ENCODE results near the gene BCL3.
"Not testable (repeated sequence)": the region's sequence is repeated elsewhere in the genome, so short reads cannot be mapped to it uniquely, and the experiment has no call there.

The BCL3 gene

DNA sequence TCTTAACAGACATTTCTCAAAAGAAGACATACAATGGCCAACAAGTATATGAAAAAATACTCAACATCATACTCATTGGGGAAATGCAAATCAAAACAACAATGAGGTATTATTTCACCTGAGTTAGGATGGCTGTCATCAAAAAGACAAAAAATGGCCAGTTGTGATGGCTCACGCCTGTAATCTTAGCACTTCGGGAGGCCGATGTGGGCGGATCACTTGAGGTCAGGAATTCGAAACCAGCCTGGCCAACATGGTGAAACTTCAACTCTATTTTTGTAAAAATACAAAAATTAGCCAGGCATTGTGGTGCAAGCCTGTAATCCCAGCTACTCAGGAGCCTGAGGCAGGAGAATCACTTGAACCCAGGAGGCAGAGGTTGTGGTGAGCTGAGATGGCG, 27.6 kb upstream of the BCL3 start:
- no peak for DNase-seq (ENCODE audit: low read depth in 3 of 3)

DNA sequence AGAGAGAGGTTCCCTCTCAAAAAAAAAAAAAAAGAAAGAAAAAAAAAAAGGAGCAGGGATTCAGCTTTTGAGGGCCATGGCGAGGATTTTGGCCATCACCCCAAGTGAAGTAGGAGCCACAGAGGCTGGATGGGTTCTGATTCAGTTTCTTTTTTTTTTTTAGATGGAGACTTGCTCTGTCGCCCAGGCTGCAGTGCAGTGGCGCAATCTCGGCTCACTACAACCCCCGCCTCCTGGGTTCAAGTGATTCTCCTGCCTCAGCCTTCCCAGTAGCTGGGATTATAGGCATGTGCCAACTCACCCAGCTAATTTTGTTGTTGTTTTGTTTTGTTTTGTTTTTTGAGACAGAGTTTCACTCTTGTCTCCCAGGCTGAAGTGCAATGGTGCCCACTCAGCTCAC, 27.1 kb upstream of the BCL3 start:
- not testable (repeated sequence) for DNase-seq (ENCODE audit: low read depth in 3 of 3)

DNA sequence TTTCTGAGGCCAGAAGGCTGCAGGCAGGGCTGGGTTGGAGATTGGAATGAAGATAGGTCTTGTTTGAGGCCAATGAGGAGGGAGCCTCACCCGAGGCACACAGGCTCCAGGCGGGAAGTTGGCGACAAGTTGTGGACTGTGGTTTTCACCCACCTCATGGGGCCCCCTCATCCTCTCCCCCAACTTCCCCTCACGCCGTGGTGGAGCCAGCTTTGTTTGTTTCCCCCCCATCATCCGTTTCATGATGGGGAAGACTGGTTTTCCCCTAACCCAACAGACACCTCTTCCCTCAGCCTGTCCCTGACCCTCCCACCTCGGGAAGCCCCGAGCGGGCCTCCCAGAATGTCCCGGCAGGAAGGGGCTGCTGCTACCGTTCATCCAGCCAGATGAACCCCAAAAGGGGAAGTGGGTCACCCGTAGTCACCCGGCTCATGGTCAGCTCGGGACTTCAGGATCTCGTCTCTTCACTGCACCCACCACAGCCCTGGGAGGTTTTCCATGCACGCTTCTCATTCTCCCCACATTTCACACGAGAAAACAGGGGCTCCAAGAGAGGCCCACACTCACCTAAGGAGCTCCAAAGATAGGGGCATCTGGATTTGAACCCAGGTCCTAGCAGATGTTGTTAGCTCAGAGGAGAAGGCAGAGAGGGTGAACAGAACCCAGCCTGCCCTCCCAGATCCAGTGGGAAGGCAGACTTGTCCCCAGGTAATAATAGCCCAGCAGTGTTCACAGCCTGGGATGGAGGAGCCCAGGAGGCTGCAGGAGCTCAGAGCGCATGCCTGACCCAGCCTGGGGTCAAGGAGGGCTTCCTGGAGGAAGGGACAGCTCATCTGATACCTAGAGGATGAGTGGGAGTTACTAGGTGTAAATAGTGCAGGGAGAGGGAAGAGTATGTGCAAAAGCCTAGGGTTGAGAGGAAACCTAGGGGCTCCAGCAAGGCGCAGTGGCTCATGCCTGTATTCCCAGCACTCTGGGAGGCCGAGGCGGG, 26.1 kb upstream of the BCL3 start:
- DNase-seq (ENCODE audit: low read depth in 3 of 3), result no peak

DNA sequence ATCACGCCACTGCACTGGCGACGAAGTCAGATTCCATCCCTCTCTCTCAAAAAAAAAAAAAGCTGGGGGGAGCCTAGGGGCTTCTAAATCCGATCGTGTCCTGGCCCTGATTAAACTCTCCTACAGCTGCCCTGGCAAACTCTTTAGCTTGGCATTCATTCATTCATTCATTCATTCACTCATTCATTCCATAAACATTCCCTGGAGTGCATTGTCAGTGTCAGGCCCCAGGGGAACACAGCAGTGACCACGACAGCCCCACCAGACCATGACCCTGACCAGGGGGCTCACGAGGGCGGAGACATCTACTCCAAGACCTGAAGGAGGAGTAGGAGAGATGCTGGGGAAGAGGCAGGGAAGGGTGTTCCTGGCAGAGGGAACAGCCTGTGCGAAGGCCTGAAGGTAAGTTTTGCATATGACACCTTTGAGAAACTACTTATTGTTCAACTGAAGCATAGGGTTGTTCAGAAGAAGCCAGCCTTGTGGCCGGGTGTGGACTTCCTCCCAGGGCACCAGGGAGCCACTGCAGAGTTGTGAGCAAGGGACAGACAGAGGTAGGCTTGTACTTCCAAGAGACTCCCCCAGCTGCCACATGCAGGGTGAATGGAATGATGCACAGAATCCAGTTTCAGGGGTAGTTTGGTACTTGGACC, 25.1 kb upstream of the BCL3 start:
- no peak for DNase-seq (ENCODE audit: low read depth in 3 of 3)

DNA sequence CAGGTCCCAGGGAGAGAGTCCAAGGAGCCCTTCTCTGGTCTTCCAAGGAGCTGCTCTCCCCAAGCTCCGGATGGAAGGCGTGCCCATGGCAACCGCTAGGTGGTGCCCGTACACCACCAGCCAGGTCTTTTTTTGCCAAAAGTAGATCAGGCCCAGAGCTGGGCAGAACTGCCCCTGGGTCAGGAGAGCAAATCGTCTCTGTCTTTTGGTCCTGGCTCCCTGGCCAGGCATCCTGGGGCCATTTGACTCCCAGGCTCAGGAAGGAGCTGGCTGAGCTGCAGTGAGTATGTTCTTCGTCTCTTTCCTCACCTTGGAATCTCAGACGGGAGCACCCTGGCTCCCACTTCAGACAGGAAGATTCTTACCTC, 24.6 kb upstream of the BCL3 start:
- peak; percentile 55 to 62 (median 55) for DNase-seq (ENCODE audit: low read depth in 3 of 3)

DNA sequence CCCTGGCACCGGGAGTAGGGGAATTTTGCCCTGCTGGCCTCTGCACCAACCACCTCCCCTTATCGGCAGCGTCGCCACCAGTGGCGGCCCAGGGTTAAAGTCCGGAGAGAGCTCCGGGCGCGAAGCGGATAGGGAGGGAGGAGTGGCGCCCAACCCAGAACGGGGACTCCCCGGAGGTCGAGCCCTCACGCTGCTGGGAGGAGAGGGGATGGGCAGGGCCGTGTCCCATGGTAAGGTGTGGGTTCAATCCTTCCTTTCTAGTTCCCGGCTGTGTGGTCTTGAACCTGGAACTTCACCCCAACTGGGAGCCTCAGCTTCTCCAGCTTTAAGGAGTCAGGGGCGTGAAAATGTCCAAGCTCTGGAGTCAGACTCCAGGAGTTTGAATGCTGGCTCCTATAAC, 23.3 kb upstream of the BCL3 start:
- DNase-seq (ENCODE audit: low read depth in 3 of 3), result no peak

DNA sequence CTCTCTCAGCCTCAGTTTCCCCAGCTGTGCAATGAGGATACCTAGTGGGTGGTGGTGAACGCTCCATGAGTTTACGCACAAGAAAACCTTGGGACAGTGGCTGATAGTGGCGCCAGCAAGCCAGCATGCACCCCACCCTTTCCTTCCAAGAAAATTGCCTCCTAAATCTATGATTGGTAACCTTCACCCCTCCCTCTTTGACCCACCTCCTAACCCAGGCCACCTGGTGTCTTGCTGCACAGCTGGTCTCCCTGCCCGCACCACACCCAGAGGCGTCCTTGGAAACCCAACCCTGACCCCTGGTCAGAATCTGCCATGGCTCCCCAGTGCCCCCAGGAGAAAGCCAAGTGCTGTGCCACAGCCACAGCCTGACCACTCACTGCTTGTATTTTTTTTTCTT, 22.8 kb upstream of the BCL3 start:
- DNase-seq (ENCODE audit: low read depth in 3 of 3), result no peak

DNA sequence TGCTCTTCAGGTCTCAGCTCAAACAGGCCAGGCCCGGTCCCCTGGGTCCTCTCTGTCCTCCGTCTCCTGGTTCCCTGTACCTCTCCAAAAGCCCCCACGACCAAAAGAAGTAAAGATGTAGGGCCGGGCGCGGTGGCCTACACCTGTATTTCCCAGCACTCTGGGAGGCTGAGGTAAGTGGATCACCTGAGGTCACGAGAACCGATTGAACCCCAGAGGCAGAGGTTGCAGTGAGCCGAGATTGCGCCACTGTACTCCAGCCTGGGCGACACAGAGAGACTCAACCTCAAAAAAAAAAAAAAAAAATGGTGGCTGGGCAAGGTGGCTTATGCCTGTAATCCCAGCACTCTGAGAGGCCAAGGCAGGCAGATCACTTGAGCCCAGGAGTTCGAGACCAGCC, 22.0 kb upstream of the BCL3 start:
- DNase-seq (ENCODE audit: low read depth in 3 of 3), result no peak

DNA sequence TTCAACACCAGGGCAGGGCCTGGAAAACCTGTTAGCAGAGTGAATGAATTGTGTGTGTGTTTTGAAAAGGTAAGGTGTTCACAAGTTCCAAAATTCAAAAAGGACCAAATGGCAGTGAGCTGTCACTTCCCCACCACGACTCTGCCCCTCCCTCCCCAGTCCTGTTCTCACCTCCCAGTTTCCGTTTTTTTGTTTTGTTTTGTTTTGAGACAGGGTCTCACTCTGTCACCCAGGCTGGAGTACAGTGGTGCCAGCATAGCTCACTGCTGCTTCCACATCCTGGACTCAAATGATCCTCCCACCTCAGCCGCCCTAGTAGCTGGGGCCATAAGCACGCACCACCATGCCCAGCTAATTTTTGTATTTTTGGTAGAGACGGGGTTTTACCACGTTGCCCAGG, 20.3 kb upstream of the BCL3 start:
- DNase-seq (ENCODE audit: low read depth in 3 of 3), result no peak

DNA sequence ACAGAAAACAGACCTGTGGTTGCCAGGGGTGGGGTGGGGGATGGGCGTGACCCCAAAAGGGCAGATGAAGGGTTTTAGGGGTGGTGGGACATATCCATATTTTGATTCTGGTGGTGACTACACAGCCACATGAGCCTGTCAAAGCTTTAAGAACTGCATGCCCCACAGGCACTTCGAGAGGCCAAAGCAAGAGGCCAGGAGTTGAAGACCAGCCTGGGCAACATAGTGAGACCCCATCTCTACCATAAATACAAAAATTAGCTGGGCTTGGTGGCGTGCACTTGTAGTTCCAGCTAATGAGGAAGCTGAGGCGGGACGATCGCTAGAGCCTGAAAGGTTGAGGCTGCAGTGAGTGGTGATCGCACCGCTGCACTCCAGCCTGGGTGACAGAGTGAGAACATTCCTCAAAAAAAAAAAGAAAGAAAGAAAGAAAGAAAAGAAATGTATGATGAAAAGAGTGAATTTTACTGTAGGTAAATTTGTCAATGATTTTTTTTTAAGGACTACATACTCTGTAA, 18.9 kb upstream of the BCL3 start:
- no peak for DNase-seq (ENCODE audit: low read depth in 3 of 3)

DNA sequence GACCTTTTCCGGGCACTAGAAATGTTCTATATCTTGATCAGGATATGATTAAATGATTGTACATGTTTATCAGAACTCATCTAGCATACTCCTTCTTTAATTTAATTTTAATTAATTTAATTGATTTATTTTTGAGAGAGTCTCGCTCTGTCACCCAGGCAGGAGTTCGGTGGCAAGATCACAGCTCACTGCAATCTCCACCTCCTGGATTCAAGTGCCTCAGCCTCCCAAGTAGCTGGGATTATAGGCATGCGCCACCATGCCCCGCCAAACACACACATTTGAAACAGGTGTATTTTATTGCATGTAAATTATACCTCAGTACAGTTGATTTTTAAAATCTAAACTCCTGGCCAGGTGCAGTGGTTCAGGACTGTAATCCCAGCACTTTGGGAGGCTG, 17.4 kb upstream of the BCL3 start:
- no peak for DNase-seq (ENCODE audit: low read depth in 3 of 3)

DNA sequence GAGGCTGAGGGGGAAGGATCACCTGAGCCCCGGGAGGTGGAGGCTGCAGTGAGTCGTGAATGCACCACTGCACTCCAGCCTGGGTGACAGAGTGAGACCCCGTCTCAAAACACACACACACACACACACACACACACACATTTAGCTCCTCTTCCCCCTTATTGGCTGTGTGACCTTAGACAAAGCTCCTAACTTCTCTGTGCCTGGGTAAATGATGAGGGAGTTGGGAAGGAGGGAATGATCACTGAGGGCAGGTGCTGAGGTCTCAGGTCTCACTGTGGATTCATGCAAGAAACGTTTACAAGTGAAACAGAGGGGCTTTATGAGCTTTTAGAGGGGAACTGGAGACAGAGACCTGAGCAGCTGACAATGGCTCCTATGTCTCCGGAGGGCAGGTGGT, 16.9 kb upstream of the BCL3 start:
- DNase-seq (ENCODE audit: low read depth in 3 of 3), result no peak

DNA sequence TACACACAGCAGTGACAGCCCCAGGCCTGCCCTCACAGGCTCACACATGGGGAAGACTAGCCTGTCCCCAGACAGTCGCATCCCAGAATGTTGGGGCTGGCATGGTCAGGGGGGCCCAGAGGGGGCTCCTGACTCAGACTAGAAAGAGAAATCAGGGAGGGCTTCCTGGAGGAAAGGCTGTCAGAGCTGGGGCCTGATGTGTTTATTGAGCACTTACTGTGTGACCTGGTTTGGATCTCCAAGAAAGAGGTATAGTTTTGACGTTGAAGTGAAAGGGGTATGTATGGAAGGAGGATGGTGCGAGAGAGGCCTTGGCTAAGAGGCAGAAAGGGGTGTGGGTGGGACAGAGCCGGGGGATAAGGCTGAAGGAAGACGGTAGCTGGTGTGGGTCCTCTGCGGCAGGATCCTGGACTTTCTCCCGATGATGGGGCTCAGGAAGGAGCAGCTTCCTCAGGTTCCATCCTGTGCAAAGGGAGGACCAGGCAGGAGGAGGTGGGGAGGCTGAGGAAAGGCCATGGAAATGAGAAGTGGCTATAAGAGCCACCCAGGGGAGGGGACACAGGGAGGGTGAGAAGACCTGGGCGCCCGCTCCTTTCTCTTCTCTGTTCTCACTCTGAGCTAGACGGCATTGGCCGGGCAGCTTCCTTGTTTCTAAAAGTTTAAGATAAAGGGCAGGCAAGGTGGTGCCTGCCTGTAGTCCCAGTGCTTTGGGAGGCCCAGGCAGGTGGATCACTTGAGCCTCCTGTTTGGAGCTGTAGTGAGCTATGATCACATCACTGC, 16.1 kb upstream of the BCL3 start:
- no peak for DNase-seq (ENCODE audit: low read depth in 3 of 3)

DNA sequence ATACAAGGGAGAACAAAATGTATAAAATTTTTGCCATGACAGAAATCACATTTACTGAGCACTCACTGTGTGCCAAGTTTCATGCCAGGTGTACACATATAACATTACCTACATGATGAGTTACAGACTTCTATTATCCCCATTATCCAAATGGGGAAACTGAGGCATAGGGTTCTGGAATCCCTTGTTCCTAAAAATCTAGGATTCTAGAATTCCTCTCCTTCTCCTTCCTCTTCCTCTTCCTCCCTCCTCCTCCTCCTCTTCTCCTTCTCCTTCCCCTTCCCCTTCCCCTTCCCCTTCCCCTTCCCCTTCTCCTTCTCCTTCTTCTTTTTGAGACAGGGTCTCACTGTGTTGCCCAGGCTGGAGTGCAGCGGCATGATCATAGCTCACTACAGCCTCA, 14.2 kb upstream of the BCL3 start:
- DNase-seq (ENCODE audit: low read depth in 3 of 3), result no peak

DNA sequence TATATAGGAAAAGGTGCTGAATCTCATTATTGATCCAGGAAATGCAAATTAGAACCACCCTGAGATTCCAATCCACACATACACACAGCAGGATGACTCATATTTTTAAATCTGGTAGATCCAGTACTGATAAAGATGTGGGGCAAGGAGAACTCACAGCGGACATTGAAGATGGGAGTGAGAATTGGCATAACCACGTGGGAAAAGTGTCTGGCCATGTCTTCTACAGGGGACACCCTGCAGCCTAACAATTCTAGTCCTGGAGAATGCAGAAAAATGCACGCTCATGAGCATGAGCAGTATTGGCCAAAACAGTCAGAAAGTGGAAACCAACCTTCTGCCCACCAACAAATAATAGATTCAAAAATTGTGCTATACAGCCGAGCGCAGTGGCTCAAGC, 13.5 kb upstream of the BCL3 start:
- DNase-seq (ENCODE audit: low read depth in 3 of 3), result no peak

DNA sequence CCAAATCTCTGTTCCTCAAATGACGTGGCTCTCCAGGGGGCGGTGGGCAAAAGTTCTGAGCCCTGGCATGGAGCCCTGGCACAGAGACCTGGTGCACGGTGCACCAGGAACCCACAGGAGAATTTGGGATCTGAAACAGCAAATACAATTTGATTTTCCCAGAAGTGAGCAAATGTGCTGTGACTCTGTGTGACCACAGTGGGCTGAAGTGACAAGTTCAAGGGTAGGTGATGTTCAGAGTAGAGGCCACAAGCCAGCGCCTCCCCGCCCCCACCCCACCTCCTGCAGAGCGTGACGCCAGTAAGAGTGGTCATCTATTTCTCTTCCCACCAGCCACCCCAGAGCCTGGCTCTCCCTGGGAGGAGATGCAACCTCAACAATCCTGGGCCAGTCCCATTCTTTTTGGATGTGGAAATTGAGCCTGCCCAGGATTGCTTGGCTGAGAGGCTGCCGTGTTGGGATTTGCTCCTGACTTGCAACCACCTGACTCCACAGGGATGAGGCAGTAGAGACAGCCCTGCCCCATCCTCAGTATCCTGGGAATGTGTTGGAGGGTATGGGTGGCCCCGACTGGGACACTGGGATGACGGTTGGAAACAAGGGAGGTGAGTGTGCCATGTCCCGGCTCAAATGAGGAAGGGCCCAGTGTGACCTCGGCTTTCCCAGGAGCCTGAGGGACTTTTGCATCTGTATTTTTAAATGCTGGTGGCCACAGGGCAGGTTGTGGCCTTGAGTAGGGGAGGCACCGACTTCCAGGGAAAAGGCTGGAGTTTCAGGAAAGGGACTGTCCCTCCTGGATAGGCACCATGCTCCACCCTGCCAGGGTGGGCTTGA, 11.1 kb upstream of the BCL3 start:
- DNase-seq (ENCODE audit: low read depth in 3 of 3), result no peak

DNA sequence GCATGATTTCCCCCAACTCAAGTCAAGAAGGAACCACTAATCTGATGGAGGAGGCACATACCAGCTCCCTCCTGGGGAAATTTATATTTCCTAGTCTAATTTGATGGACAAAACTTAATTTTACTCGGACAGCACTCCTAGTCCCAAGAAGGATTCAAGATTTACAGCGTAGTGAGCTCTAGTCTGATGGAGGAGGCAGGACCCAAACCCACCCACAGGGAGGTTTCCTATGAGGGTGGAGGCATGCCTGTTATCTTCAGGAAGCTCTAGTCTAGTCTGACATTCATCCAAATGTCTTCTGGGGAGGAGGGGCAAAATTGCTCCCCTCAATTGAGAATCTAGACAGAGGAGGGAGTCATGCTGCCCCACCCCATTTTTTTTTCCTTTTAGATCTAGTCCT, 10.4 kb upstream of the BCL3 start:
- no peak for DNase-seq (ENCODE audit: low read depth in 3 of 3)

DNA sequence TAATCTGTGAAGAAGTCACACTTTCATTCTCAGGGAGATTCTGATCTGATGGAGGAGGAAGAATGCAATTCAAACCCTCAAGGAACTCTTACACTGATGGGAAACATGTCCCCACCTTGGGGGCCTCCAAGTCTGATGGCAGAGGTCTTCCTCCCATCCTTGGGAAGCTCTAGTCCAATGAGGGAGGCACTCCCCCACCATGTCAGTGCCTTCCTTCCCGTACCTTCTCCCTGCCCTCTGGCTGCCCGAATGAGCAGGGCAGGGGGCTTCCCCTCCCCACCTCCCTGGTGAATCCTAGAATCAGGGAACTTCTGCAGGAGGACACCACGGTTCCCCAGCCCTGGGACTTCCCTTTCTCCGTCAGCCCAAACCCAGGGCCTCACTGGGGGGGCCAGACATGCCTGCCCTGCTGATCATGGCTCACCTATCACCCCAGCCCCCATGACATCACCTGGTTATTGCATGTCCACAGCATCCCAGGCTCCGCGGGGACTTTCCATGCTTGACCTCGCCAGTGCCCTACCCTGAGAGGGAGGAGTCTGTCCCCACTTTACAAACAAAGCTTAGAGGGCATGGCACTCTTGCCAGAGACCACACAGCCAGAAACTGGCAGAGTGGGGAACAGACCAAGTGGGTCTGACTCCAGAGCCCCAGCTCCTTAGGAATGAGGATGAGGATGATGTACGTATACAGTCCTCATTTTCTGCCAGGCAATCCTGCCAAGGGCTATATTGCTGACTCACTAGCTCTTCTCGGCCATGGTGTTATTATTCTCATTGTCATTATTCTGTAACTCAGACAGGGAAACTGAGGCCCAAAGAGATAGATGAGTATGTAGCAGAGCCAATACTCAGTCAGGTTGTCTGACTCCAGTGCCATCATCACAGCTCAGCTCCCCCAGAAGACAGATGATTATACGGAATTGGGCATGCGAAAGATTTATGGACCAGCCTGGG, 9.6 kb upstream of the BCL3 start:
- DNase-seq (ENCODE audit: low read depth in 3 of 3), result no peak

DNA sequence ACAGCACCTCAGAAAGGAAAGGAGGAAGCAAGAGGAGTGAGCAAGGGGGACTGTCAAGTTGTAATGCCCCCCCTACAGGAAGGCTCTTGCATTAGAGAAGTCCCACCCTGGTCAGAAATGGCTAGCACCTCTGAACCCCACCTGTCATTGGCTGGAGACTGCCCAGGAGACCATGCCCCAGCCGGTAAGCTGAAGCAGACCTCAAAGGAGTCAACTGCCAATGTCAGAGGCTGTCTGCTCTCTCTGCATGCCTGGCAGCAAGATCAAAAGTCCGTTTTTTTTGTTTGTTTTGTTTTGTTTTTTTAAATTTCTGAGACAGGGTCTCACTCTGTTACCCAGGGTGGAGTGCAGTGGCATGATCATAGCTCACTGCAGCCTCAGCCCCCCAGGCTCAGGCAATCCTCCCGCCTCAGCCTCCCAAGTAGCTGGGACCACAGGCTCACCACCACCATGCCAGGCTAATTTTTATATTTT, 8.1 kb upstream of the BCL3 start:
- DNase-seq (ENCODE audit: low read depth in 3 of 3), result no peak

DNA sequence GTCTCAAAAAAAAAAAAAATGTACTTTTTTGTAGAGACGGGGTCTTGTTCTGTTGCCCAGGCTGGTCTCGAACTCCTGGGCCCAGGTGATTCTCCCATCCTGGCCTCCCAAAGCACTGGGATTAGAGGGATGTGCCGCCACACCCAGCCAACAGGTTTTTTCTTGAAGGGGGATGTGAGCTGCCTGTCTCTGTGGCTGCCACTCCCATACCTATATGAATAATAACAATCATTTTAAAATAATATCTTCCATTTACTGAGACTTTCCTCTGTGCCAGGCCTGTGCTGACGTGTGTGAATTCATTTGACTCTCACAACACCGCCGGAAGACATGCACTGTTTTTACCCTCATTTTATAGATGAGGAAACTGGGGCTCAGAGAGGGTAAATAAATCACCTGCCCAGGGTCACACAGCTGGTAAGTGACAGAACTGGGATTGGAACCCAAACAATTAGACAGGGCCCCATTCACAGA, 7.2 kb upstream of the BCL3 start:
- DNase-seq (ENCODE audit: low read depth in 3 of 3), result no peak
